ENCODE results near the gene ABR. TPM values are rescaled to one million over a fixed set of nuclear protein-coding genes. Genes with fewer than 3 reads are reported as not detected.

ABR gene
- total RNA-seq, 1 donor from 2014 or later = 119 TPM

GRCh38 chr17:1091190-1091534 is 88.6 kb downstream of the ABR start:
- H3K36me3 Mint-ChIP-seq (ENCODE audit: low read depth) = peaks cover 21% of the 10 kb centered on the region

GRCh38 chr17:1090465-1091189 is 89.2 kb downstream of the ABR start:
- Mint-ChIP-seq H3K4me3 (ENCODE audit: unreplicated experiment) (no peak overlapping the region), H3K27me3 (ENCODE audit: low read depth) (no peaks in the 10 kb centered on the region), H3K27ac (ENCODE audit: unreplicated experiment) (peak overlapping the region; percentile 32), H3K36me3 (ENCODE audit: low read depth) (peaks cover 21% of the 10 kb centered on the region), H3K4me1 (ENCODE audit: low read depth) (peaks cover 18% of the 10 kb centered on the region), H3K9me3 (ENCODE audit: low read depth) (no peaks in the 10 kb centered on the region)
- no peak for DNase-seq (ENCODE audit: low spot score)
- TF ChIP-seq CTCF (IDR thresholded peaks at IDR 0.05) = no peak

More at GRCh38 chr17:1091190-1091534, 88.6 kb downstream of the ABR start:
- H3K4me3 Mint-ChIP-seq (ENCODE audit: unreplicated experiment) = no peak overlapping the region
- no peaks in the 10 kb centered on the region for H3K9me3 Mint-ChIP-seq (ENCODE audit: low read depth)
- TF ChIP-seq CTCF (IDR thresholded peaks at IDR 0.05) = no peak
- H3K27ac Mint-ChIP-seq (ENCODE audit: unreplicated experiment) = no peak overlapping the region
- no peak for DNase-seq (ENCODE audit: low spot score)
- H3K4me1 Mint-ChIP-seq (ENCODE audit: low read depth) = peaks cover 18% of the 10 kb centered on the region
- H3K27me3 Mint-ChIP-seq (ENCODE audit: low read depth) = no peaks in the 10 kb centered on the region

GRCh38 chr17:1089915-1090314 is 89.9 kb downstream of the ABR start:
- Mint-ChIP-seq H3K27ac (ENCODE audit: unreplicated experiment) (peak overlapping the region; percentile 18), H3K9me3 (ENCODE audit: low read depth) (no peaks in the 10 kb centered on the region), H3K27me3 (ENCODE audit: low read depth) (no peaks in the 10 kb centered on the region), H3K4me1 (ENCODE audit: low read depth) (peaks cover 18% of the 10 kb centered on the region), H3K36me3 (ENCODE audit: low read depth) (peaks cover 23% of the 10 kb centered on the region), H3K4me3 (ENCODE audit: unreplicated experiment) (no peak overlapping the region)
- no peak for TF ChIP-seq CTCF (IDR thresholded peaks at IDR 0.05)
- DNase-seq (ENCODE audit: low spot score) = no peak

- H3K27ac Mint-ChIP-seq (ENCODE audit: unreplicated experiment) = peak overlapping the region; percentile 91
- H3K9me3 Mint-ChIP-seq (ENCODE audit: low read depth) = no peaks in the 10 kb centered on the region
- H3K27me3 Mint-ChIP-seq (ENCODE audit: low read depth) = no peaks in the 10 kb centered on the region
- peaks cover 18% of the 10 kb centered on the region for H3K36me3 Mint-ChIP-seq (ENCODE audit: low read depth)
- DNase-seq (ENCODE audit: low spot score) = no peak
- H3K4me3 Mint-ChIP-seq (ENCODE audit: unreplicated experiment) = peak overlapping the region; percentile 19
- H3K4me1 Mint-ChIP-seq (ENCODE audit: low read depth) = peaks cover 18% of the 10 kb centered on the region
- no peak for TF ChIP-seq CTCF (IDR thresholded peaks at IDR 0.05)
Measured at GRCh38 chr17:1087381-1088241, 92.2 kb downstream of the ABR start.

- Mint-ChIP-seq H3K9me3 (ENCODE audit: low read depth) (no peaks in the 10 kb centered on the region), H3K27ac (ENCODE audit: unreplicated experiment) (no peak overlapping the region), H3K4me3 (ENCODE audit: unreplicated experiment) (no peak overlapping the region), H3K4me1 (ENCODE audit: low read depth) (peaks cover 23% of the 10 kb centered on the region), H3K36me3 (ENCODE audit: low read depth) (peaks cover 11% of the 10 kb centered on the region), H3K27me3 (ENCODE audit: low read depth) (no peaks in the 10 kb centered on the region)
- DNase-seq (ENCODE audit: low spot score) = no peak
- no peak for TF ChIP-seq CTCF (IDR thresholded peaks at IDR 0.05)
Measured at GRCh38 chr17:1083451-1084187, 96.2 kb downstream of the ABR start.

All from chondrocyte (in vitro differentiated cells).